GM21717 (cell line): ENCODE results near the gene FBXL13.
"Not testable (repeated sequence)": the region's sequence is repeated elsewhere in the genome, so short reads cannot be mapped to it uniquely, and the experiment has no call there.

ENCODE experiments used
- ATAC-seq: cut with Tn5 transposase; IDR thresholded peaks from one replicate; pipeline ENCODE4 v1.9.1; 2021; ENCODE audit warnings: mild to moderate bottlenecking, moderate library complexity; ENCODE audit not compliant: unreplicated experiment

Gene FBXL13

GRCh38 chr7:102866535-102867215 is 207.9 kb downstream of the FBXL13 start:
- ATAC-seq = no peak

- ATAC-seq = no peak
Measured at GRCh38 chr7:102864958-102865357, 209.6 kb downstream of the FBXL13 start.

- ATAC-seq = no peak
Measured at GRCh38 chr7:102860351-102860811, 214.2 kb downstream of the FBXL13 start.

- ATAC-seq = no peak
Measured at GRCh38 chr7:102859799-102860125, 214.8 kb downstream of the FBXL13 start.

GRCh38 chr7:102859084-102859798 is 215.4 kb downstream of the FBXL13 start:
- ATAC-seq = no peak

- ATAC-seq = no peak
Measured at GRCh38 chr7:102856036-102856435, 218.6 kb downstream of the FBXL13 start.

- no peak for ATAC-seq
Measured at GRCh38 chr7:102849538-102849937, 225.1 kb downstream of the FBXL13 start.

GRCh38 chr7:102849079-102849478 is 225.5 kb downstream of the FBXL13 start:
- ATAC-seq = no peak

- ATAC-seq = no peak
Measured at GRCh38 chr7:102845346-102845745, 229.2 kb downstream of the FBXL13 start.

- no peak for ATAC-seq
Measured at GRCh38 chr7:102843850-102844249, 230.7 kb downstream of the FBXL13 start.

GRCh38 chr7:102842284-102842683 is 232.3 kb downstream of the FBXL13 start:
- ATAC-seq = no peak

GRCh38 chr7:102841290-102841689 is 233.3 kb downstream of the FBXL13 start:
- no peak for ATAC-seq

- no peak for ATAC-seq
Measured at GRCh38 chr7:102840404-102840803, 234.2 kb downstream of the FBXL13 start.

GRCh38 chr7:102838572-102839101 is 236.0 kb downstream of the FBXL13 start:
- ATAC-seq = not testable (repeated sequence)

GRCh38 chr7:102837802-102838201 is 236.8 kb downstream of the FBXL13 start:
- no peak for ATAC-seq

- no peak for ATAC-seq
Measured at GRCh38 chr7:102836977-102837376, 237.6 kb downstream of the FBXL13 start.

- no peak for ATAC-seq
Measured at GRCh38 chr7:102836191-102836919, 238.2 kb downstream of the FBXL13 start.

- ATAC-seq = peak; percentile 93
Measured at GRCh38 chr7:102834999-102835398, 239.6 kb downstream of the FBXL13 start.

GRCh38 chr7:102834466-102834865 is 240.1 kb downstream of the FBXL13 start:
- no peak for ATAC-seq

GRCh38 chr7:102833343-102833742 is 241.3 kb downstream of the FBXL13 start:
- no peak for ATAC-seq

- no peak for ATAC-seq
Measured at GRCh38 chr7:102832674-102833073, 241.9 kb downstream of the FBXL13 start.

GRCh38 chr7:102830197-102830596 is 244.4 kb downstream of the FBXL13 start:
- no peak for ATAC-seq
